ENCODE measurements around the gene ZNF787.

ZNF787 gene

DNA sequence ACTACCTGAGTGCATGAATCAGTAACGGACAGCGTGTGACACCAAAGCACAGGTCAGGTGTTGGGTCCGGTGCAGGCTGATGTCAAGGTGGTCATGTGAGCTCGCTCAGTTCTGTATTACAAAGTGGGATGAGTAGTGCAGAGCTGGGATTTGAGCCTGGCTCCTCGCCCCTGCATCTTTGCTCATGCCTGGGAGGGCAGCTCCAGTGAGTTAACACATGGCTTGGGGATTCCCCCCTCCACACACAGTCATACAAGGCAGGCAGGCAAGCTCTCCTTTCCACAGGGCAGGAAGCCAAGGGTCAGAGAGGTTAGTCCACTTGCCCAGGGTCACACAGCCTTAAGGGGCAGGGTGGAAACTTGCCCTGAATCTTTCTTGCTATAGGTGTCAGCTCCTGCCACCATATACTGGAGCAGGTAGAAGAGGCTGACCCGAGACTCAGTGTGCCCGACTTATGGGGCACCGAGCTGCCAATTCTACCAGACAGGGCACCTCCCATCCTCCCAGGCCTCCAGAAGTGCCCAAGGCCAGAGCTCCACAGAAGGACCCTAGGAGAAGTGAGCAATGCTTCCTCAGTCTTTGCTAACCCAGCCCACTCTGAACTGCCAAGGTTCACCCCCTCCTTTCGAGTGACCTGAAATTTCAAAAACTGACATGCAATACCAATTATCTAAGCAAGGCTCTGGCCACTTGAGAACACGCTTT is 35.4 kb downstream of the ZNF787 start:
- peak; percentile 29 for DNase-seq

DNA sequence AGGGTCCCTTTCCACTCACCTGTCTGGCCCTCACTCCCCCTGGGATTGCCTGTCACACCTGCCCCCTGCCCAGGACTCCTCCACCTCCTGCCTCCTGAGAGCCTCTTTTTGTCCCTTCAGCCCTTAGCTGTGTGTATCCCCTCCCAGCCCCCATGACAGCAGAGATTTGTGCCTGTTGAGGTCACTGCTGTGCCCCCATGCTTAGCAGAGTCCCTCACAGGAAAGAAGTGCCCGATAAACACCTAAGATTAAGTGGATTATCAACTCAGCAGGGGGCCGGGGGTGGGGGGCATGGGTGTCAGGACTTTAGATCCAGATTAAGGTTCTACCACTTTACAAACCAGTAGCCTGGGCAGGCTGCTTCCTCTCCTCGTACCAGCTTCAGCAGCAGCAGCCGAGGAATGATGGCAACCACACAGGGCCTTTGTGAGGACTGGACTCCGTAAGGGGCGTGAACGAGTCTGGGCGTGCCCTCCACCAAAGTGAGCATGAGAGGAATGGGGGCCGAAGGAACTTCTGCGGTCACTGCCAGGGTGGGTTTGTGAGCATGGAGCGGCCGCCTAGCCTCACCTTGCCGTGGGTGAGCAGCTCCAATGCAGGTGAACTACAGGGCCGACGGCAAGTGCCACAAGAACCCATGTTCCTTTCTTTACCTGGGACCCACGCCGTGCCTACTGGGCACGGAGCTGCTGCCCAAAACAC is 36.1 kb downstream of the ZNF787 start:
- DNase-seq = peak; percentile 18

DNA sequence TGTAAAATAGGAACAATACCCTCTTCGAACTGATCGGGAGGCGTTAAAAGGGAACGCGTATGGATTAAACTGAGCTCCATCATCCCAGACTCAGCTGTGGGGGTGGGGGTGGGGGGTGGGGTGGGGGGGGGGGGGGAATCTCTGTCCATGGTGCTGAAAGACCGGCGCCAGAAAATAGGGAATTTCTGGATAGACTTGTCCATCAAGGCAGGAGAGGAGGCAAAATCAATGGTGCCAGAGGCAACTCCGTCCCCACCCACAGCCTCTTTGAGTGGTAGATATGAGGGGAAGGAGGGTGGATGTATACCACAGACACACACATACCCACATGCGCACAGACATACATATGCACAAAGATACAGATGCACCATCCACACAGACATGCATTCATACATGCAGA is 37.4 kb downstream of the ZNF787 start:
- DNase-seq = no peak

DNA sequence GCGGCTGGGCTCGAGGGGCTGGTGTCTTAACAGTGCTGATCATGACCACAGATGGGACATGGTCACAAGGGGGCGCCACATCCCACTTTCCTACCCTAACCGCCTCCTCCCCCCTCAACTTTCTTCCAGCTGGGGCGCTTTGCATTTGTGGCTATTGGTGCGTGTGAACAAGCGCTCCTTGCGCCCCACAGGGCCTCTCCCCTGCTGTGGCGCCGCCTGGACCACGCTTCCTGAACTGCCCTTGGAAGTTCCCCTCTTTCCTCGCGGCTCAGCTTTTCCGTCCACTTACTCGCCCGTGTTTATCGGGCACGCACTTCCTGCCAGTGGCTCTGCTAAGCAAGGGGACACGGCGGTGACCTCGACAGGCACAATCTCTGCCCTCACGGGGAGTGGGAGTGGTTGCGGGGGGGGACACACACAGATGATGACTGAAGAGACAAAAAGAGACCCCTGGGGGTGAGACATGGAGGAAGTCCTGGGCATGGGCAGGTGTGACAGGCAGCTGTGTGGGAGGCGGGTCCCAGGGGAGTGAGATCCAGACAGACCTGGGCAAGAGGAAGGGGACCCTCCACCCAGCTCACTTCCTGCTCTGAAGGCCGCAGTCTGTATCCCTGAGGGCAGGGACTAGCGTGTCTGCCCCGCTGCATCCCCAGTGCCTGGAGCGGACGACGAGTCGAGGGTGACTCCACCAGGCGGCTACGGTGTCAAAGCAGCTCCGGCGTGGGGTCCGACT is 40.3 kb downstream of the ZNF787 start:
- peak; percentile 78 for DNase-seq

DNA sequence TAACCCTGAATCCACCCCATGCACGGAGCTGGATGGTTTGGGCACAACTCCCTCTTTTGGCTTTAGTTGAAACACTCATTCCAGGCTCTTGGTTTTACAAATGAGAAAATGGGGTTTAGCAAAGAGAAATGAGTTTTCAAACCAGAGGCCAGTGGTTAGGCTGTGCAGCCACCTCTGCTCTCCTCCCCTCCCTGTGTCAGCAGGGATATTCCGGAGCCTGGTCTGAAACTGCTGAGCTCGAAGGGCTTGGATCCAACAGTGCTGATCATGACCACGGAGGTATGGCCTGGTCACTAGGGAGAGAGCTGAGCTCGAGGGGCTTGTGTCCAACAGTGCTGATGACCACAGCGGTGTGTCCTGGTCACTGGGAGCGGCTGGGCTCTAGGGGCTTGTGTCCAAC is 41.5 kb downstream of the ZNF787 start:
- no peak for DNase-seq

DNA sequence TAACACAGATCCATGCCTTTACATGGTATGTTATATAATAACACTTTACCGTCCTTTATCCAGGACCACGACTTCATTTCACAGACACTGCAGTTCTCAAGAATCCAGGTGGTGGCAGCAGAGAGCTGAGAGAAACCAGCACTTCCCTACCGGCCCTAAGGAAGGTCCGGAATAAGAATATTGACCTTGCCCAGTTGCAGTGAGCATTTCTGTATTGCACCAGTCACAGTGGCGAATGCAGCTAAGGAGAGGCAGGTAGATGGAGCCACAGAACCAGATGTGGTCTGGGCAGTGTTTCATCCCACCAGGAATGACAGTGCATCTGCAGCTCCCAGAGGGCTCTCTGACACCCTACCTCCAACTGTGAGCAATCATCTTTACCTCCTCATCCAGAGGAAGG is 44.6 kb downstream of the ZNF787 start:
- peak; percentile 61 for DNase-seq

DNA sequence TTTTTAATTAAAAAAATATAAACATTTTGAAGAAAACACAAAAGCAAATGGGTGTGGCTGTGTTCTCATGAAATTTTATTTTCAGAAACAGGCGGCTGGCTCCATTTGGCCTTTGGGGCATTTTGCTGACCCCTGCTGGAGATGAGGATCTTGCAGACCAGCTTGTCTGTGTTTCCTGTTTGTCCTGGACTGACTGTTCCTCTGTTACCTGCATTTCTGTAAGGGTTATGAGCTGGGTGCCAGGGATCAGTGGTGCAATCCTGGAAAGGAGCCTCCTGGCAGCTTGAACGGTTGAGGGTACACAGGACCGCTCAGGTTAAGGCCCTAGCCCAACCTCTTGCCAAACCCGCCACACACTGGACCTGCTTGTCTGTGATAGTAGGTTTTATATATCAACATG is 49.9 kb downstream of the ZNF787 start:
- no peak for DNase-seq

DNA sequence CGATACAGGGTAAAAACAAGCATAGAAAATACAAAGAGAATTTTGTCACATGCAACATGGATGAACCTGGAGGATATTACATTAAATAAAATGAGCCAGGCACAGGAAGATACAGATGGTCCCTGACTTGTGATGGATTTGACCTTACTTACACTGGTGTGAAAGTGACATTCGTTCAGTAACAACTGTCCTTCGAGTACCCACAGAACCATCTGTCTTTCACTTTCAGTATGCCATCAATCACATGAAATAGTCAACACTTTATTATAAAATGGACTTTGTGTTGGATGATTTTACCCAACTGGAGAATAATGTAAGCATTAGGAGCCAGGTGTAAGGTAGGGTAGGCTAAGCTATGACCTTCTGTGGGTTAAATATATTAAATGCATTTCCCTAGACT is 51.5 kb downstream of the ZNF787 start:
- no peak for DNase-seq

DNA sequence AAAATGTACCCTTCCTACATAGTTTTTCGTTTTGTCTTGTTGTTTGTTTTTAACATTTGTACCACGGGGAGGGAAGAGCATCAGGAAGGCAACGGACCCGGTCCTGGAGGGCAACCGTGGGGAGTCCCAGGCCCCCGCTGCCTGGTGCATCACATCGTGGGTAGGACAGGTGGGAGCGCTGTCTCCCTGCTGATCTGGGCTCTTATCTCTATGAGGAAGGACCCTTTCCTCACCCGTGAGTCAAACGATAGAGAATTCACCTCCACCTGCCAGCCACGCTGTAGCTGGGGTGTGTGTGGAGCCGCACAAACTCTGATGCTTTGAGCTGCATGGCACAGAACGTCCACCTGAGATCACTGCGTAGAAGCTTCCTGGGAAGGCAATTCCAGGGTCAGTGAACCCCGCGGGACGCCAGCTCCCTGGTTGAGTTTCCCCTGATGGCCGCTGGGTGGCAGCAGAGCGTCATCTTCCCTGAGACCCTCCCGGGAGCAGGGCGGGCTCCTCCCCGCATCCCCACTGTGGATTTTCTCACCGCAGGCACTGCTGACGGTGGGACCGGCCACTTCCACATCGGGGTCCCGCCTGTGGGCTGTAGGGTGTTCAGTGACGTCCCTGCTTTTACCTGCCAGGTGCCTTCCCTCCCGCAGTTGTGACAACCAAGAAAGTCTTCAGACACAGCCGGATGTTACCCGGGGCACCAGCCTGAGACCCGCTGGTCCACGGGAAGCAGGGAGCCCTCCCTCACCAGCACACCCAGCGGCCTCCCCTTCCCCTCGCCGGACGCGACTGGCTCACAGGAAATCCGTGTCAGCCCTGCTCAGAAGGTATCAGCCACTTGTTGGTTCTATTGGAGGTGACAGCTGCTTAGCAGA is 54.7 kb downstream of the ZNF787 start:
- DNase-seq = peak; percentile 72

DNA sequence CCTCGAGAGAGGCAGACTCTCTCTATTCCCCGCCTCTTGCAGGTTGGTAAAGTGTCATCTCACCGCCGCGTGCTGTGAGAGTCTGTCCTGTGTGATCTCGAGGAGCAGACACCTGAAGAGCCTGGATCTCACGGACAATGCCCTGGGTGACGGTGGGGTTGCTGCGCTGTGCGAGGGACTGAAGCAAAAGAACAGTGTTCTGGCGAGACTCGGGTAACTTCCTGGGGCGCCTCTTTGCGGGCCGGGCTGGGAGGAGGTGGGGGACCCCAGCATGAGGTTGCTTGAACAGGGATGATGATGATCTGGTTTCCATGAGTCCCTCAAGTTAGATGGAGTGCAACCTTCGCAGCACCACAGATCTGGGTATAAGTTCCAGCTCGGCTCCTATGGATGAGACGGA is 67.5 kb downstream of the ZNF787 start:
- no peak for DNase-seq

Measured in right hindlimb (tissue), 1 donor.